SK-N-SH (cell line): ENCODE data around the gene FAM180B.

Experiments
- CHD2 ChIP-seq: fragments of 150-350 bp; IDR thresholded peaks from 2 replicates; pipeline ENCODE4 v1.6.1; 2018; ENCODE audit warnings: low read length; ENCODE audit not compliant: partially characterized antibody
- ELF1 ChIP-seq: IDR thresholded peaks from 2 replicates; pipeline ENCODE4 v1.4.0; 2012
- POLR2AphosphoS5 ChIP-seq: IDR thresholded peaks from 2 replicates; pipeline ENCODE4 v1.6.1; 2012; ENCODE audit warnings: low read depth, low read length
- TF ChIP-seq, protein P1 (sequence below): fragments of 200-600 bp; sonication (generic); IDR thresholded peaks from 2 replicates; pipeline ENCODE4 v1.6.1; 2017; ENCODE audit warnings: antibody characterized with exemption, mild to moderate bottlenecking, moderate library complexity

GRCh38 chr11:47616726-47617416, 30.4 kb downstream of the FAM180B start:
- TF ChIP-seq, protein P1, sequence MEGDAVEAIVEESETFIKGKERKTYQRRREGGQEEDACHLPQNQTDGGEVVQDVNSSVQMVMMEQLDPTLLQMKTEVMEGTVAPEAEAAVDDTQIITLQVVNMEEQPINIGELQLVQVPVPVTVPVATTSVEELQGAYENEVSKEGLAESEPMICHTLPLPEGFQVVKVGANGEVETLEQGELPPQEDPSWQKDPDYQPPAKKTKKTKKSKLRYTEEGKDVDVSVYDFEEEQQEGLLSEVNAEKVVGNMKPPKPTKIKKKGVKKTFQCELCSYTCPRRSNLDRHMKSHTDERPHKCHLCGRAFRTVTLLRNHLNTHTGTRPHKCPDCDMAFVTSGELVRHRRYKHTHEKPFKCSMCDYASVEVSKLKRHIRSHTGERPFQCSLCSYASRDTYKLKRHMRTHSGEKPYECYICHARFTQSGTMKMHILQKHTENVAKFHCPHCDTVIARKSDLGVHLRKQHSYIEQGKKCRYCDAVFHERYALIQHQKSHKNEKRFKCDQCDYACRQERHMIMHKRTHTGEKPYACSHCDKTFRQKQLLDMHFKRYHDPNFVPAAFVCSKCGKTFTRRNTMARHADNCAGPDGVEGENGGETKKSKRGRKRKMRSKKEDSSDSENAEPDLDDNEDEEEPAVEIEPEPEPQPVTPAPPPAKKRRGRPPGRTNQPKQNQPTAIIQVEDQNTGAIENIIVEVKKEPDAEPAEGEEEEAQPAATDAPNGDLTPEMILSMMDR, result peak; percentile 83
- TF ChIP-seq ELF1 (no peak), CHD2 (no peak), POLR2AphosphoS5 (no peak)
